K562 (cell line): Measurements from ENCODE around the gene GART. TPM values are rescaled to one million over a fixed set of nuclear protein-coding genes. Genes with fewer than 3 reads are reported as not detected.

Source experiments
- ASH1L ChIP-seq: fragments of 450-650 bp; IDR thresholded peaks from 2 replicates; pipeline ENCODE4 v1.6.1; 2018; ENCODE audit warnings: borderline replicate concordance, mild to moderate bottlenecking, low read depth; ENCODE audit not compliant: partially characterized antibody
- ATF3 ChIP-seq, 2 experiments: fragments of 450-650 bp in 1 of 2; sonication (generic) in 1 of 2; formaldehyde crosslinking in 1 of 2; IDR thresholded peaks in 1 of 2; conservative IDR thresholded peaks in 1 of 2; 2 replicates each; pipeline versions ENCODE4 v1.6.1 to v1.8.1; 2016 to 2023; ENCODE audit warnings: mild to moderate bottlenecking in 2 of 2, moderate library complexity in 2 of 2, inconsistent platforms in 1 of 2, missing genetic modification reagents in 1 of 2
- CLOCK ChIP-seq: fragments of 250-450 bp; sonication (Bioruptor Pico); IDR thresholded peaks from 2 replicates; pipeline ENCODE4 v1.4.0; 2020; ENCODE audit warnings: mild to moderate bottlenecking, moderate library complexity, borderline replicate concordance
- FOXM1 ChIP-seq, 2 experiments: fragments of 450-650 bp in 1 of 2; sonication (generic) in 1 of 2; formaldehyde crosslinking in 1 of 2; IDR thresholded peaks; 2 replicates each; pipeline versions ENCODE4 v1.6.1 to v1.9.0; 2017 to 2022; ENCODE audit warnings: low read depth in 2 of 2, mild to moderate bottlenecking in 2 of 2, missing genetic modification reagents in 1 of 2, moderate library complexity in 1 of 2
- GTF2A2 ChIP-seq: IDR thresholded peaks from 2 replicates; pipeline ENCODE4 v1.6.1; 2016; ENCODE audit warnings: mild to moderate bottlenecking, missing genetic modification characterization, missing compliant biosample characterization
- LARP7 ChIP-seq: fragments of 450-650 bp; IDR thresholded peaks from 2 replicates; pipeline ENCODE4 v1.6.1; 2016
- MEIS2 ChIP-seq: fragments of 450-650 bp; IDR thresholded peaks from 2 replicates; pipeline ENCODE4 v1.6.1; 2014; ENCODE audit warnings: mild to moderate bottlenecking; ENCODE audit not compliant: partially characterized antibody
- NFE2L1 ChIP-seq: fragments of 450-650 bp; IDR thresholded peaks from 2 replicates; pipeline ENCODE4 v1.6.1; 2016; ENCODE audit warnings: missing genetic modification characterization, low read depth, mild to moderate bottlenecking, missing compliant biosample characterization, moderate library complexity, borderline replicate concordance
- NFRKB ChIP-seq: fragments of 450-650 bp; IDR thresholded peaks from 2 replicates; pipeline ENCODE4 v1.6.1; 2016; ENCODE audit warnings: low read depth
- PCBP2 ChIP-seq: fragments of 200-400 bp; formaldehyde crosslinking; IDR thresholded peaks from 2 replicates; pipeline ENCODE4 v1.6.1; 2018; ENCODE audit warnings: low read length, low read depth, mild to moderate bottlenecking, moderate library complexity; ENCODE audit not compliant: poor library complexity, severe bottlenecking
- TCF7L2 ChIP-seq: fragments of 150-350 bp; IDR thresholded peaks from 2 replicates; pipeline ENCODE4 v1.6.1; 2016; ENCODE audit warnings: low read depth, mild to moderate bottlenecking, low read length, moderate library complexity
- XRCC4 ChIP-seq: IDR thresholded peaks from one replicate; pipeline ENCODE4 v1.6.1; 2011; ENCODE audit not compliant: insufficient read depth, insufficient read length; ENCODE audit errors: extremely low read depth
- ZKSCAN1 ChIP-seq: fragments of 150-350 bp; IDR thresholded peaks from 2 replicates; pipeline ENCODE4 v1.6.1; 2016; ENCODE audit warnings: low read depth, low read length
- ZNF707 ChIP-seq: fragments of 250-450 bp; sonication (Bioruptor Pico); conservative IDR thresholded peaks from 2 replicates; pipeline ENCODE4 v1.8.0; 2022; ENCODE audit warnings: inconsistent platforms, mild to moderate bottlenecking, moderate library complexity
- ZNF76 ChIP-seq: fragments of 250-450 bp; sonication (Bioruptor Pico); IDR thresholded peaks from 2 replicates; pipeline ENCODE4 v1.4.0; 2020; ENCODE audit warnings: mild to moderate bottlenecking, moderate library complexity, borderline replicate concordance
- polyA plus RNA-seq, 8 experiments: library from polyadenylated mRNA; depleted of rRNA in 4 of 8; stranded (reverse) in 5 of 8; unstranded in 3 of 8; fragments of >200 nt; fragmentation: Nextera tagmentation in 2 of 8; fragmentation: Illumina TruSeq in 1 of 8; extraction: Ambion mirVana in 2 of 8; extraction: Trizol in 1 of 8; gene quantifications; 2 replicates each; pipeline versions ENCODE4 v1.2.1 to v1.2.3, GENCODE V29; 2011 to 2014; ENCODE audit warnings: inconsistent platforms in 1 of 8, missing spikeins in 1 of 8
- total RNA-seq, 7 experiments: library from RNA; depleted of rRNA in 6 of 7; stranded (reverse); fragments of >200 nt in 6 of 7; fragmentation: Illumina TruSeq in 2 of 7; extraction: Trizol in 2 of 7; gene quantifications; 2 replicates each; pipeline versions ENCODE4 v1.2.1 to v1.2.3, GENCODE V29; 2011 to 2021; ENCODE audit warnings: low replicate concordance in 1 of 7
- TF ChIP-seq, protein P1 (sequence below): fragments of 450-650 bp; IDR thresholded peaks from 2 replicates; pipeline ENCODE4 v1.6.1; 2016; ENCODE audit warnings: mild to moderate bottlenecking
- TF ChIP-seq, protein P2 (sequence below), 2 experiments: IDR thresholded peaks; 2 replicates each; pipeline ENCODE4 v1.6.1; 2012; ENCODE audit warnings: improper control_type of control experiment in 2 of 2, low read depth in 2 of 2, low read length in 2 of 2, borderline replicate concordance in 1 of 2

GART gene
- total and polyA plus RNA-seq, 9 of the 15 experiments (the other 6 are each of a cell fraction or from before 2014, with no cell fraction given) = 141 to 429 (median 349) TPM

- TF ChIP-seq ZNF76 (no peak), XRCC4 (no peak), LARP7 (no peak), FOXM1 (IDR thresholded peaks at IDR 0.05; ENCODE audit: low read depth) (no peak), FOXM1 (CRISPR knock-in tag; IDR thresholded peaks at IDR 0.05; ENCODE audit: low read depth) (no peak), NFRKB (no peak), MEIS2 (no peak), ZNF707 (CRISPR knock-in tag) (no peak), ATF3 (IDR thresholded peaks at IDR 0.05) (peak; percentile 97), ATF3 (CRISPR knock-in tag; conservative IDR thresholded peaks at IDR 0.05) (peak; percentile 70; the same call in 1 of the 2 replicates), GTF2A2 (tag) (no peak), TCF7L2 (no peak), CLOCK (CRISPR knock-in tag) (no peak), NFE2L1 (no peak), ASH1L (no peak), PCBP2 (no peak), ZKSCAN1 (no peak)
- TF ChIP-seq, protein P1, sequence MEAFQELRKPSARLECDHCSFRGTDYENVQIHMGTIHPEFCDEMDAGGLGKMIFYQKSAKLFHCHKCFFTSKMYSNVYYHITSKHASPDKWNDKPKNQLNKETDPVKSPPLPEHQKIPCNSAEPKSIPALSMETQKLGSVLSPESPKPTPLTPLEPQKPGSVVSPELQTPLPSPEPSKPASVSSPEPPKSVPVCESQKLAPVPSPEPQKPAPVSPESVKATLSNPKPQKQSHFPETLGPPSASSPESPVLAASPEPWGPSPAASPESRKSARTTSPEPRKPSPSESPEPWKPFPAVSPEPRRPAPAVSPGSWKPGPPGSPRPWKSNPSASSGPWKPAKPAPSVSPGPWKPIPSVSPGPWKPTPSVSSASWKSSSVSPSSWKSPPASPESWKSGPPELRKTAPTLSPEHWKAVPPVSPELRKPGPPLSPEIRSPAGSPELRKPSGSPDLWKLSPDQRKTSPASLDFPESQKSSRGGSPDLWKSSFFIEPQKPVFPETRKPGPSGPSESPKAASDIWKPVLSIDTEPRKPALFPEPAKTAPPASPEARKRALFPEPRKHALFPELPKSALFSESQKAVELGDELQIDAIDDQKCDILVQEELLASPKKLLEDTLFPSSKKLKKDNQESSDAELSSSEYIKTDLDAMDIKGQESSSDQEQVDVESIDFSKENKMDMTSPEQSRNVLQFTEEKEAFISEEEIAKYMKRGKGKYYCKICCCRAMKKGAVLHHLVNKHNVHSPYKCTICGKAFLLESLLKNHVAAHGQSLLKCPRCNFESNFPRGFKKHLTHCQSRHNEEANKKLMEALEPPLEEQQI = peak; percentile 74
- TF ChIP-seq, protein P2, sequence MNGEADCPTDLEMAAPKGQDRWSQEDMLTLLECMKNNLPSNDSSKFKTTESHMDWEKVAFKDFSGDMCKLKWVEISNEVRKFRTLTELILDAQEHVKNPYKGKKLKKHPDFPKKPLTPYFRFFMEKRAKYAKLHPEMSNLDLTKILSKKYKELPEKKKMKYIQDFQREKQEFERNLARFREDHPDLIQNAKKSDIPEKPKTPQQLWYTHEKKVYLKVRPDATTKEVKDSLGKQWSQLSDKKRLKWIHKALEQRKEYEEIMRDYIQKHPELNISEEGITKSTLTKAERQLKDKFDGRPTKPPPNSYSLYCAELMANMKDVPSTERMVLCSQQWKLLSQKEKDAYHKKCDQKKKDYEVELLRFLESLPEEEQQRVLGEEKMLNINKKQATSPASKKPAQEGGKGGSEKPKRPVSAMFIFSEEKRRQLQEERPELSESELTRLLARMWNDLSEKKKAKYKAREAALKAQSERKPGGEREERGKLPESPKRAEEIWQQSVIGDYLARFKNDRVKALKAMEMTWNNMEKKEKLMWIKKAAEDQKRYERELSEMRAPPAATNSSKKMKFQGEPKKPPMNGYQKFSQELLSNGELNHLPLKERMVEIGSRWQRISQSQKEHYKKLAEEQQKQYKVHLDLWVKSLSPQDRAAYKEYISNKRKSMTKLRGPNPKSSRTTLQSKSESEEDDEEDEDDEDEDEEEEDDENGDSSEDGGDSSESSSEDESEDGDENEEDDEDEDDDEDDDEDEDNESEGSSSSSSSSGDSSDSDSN (IDR thresholded peaks at IDR 0.05; ENCODE audit: borderline replicate concordance in 1 of 2, low read depth in 2 of 2, low read length in 2 of 2) = no peak
Observed at GRCh38 chr21:33552093-33552998, 10.4 kb upstream of the GART start (continued).
